Inflammatory macrophage treated with lipopolysaccharide for 4 hours (primary cell): ENCODE results near the gene DEFB119.
"Not testable (repeated sequence)": the region's sequence is repeated elsewhere in the genome, so short reads cannot be mapped to it uniquely, and the experiment has no call there.

Experiments used
- DNase-seq: peaks from one replicate; pipeline ENCODE4 v3.0.0-alpha.2; 2020

The DEFB119 gene

DNA sequence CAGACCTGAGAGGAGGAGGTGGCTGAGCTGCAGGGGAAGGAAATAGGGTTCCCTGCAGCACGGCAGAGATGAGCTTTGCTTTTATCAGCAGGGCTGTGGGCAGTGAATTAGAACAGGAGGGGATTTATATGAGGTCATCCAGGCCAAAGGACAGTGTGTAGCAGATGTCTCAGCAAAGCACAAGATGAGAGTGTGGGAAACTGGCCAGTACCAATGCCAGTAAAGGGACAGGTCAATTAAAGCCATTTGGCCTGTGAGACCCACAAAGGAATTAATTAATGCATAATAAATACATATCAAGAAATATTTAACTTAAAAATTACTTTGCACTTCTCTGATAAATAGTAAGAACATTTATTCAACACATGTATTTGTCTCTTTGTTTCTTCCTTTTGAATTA lies at the start of gene DEFB119:
Gene DEFB119, minus strand, starts transcription at position 101 of the 400 bp plus-strand sequence. CDS start 107 bp downstream, outside the sequence.
- no peak for DNase-seq

DNA sequence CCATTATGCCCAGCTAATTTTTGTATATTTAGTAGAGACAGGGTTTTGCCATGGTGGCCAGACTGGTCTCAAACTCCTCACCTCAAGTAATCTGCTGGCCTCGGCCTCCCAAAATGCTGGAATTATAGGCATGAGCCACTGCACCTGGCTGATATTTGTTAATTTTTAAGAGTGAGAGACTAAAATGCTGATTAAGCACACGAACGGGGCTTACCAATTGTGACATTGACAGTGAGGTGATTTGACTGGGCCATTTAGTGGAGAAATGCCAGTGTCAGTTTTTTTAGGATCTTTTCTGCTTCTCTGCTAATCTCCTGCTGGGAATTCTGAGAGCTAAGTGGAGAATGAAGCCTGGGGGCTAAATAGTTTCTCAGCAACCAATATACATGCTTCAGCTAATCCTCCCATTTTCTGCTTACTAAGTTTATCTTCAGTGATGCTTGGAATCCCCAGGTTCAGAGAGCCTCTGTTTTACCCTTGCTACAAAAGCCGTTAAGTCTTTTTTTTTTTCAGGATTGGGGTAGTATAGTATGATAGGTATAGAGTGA lies 40.3 kb upstream of the DEFB119 start:
- no peak for DNase-seq

GRCh38 chr20:31427576-31427975 lies 37.2 kb upstream of the DEFB119 start:
- not testable (repeated sequence) for DNase-seq

DNA sequence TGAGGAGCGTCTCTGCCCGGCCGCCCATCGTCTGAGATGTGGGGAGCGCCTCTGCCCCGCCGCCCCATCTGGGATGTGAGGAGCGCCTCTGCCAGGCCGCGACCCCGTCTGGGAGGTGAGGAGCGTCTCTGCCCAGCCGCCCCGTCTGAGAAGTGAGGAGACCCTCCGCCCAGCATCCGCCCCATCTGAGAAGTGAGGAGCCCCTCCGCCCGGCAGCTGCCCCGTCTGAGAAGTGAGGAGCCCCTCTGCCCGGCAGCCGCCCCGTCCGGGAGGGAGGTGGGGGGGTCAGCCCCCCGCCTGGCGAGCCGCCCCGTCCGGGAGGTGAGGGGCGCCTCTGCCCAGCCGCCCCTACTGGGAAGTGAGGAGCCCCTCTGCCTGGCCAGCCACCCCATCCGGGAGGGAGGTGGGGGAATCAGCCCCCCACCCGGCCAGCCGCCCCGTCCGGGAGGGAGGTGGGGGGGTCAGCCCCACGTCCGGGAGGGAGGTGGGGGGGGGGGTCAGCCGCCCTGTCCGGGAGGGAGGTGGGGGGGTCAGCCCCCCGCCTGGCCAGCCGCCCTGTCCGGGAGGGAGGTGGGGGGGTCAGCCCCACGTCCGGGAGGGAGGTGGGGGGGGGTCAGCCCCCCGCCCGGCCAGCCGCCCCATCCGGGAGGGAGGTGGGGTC lies 36.6 kb upstream of the DEFB119 start:
- DNase-seq: not testable (repeated sequence)

- DNase-seq: no peak
Measured at GRCh38 chr20:31425797-31426196, 35.4 kb upstream of the DEFB119 start.

GRCh38 chr20:31418307-31418706 lies 27.9 kb upstream of the DEFB119 start:
- no peak for DNase-seq

GRCh38 chr20:31415653-31416052 lies 25.3 kb upstream of the DEFB119 start:
- DNase-seq: no peak

DNA sequence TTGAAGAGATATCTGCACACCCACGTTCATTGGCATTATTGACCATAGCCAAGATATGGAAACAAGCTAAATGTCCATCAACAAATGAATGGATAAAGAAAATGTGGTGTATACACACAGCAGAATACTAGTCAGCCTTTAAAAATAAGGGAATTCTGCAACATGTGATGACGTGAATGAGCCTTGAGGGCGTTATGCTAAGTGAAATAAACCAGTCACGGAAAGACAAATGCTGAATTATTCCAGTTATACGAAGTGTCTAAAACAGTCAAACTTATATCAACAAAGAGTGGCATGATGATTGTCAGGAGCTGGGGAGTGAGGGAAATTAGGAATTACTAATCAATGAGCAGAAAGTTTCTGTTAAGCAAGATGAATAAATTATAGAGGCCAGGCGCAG lies 24.0 kb upstream of the DEFB119 start:
- no peak for DNase-seq

DNA sequence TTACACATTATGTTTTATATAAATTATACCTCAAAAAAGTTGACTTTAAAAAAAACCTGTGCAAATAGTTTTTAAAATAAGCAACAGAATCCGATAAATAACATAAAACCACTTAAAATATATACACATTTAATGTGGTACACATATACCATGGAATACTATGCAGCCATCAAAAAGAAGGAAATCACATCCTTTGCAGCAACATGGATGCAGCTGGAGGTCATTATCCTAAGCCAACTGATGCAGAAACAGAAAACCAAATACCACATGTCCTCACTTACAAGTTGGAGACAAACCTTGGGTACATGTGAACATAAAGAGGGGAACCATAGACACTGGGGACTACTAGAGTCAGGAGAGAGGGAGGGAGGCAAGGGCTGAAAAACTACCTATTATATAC lies 19.6 kb upstream of the DEFB119 start:
- no peak for DNase-seq

DNA sequence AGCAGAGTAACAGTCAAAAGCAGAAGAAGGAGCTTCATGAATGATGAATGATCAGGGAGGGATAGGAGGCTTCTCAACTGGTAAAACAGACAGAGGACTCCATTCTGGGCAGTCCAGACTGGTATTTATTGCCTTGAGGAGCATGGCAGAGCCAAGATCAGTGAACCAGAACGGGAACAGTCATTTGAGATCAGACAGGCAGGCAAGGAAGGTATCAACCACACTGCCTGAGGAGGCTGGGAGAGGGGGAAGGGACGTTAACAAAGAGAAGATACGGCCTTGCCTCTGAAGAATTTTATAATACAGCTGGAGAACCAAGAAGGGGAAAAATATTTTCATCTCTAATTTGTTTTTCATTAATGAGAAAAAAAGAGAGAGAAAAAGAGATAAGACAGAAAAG lies 15.7 kb upstream of the DEFB119 start, which contains the start of gene DEFB121:
Gene DEFB121, minus strand, starts transcription at position 101 of the 400 bp plus-strand sequence. Its CDS starts 63 bp downstream, at position 38.
- no peak for DNase-seq

GRCh38 chr20:31403886-31404285 lies 13.5 kb upstream of the DEFB119 start:
- DNase-seq: no peak

DNA sequence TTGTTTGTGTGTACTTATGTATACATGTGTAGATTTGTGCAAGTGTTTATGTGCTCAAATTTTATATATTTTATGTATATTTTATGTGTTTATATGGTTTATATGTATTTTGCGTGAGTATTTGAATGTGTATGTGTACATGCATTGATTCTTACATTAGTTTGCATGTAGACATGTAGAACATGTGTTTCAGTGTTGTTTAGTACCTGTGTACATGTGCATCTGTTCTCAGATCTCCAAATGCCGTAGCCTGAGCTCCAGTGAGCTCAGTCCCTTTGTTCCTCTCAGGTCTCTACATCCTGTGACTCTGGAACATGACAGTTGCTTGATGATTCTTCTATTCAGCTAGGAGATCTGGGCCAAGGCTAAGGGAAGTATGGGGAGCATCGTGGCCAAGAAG lies 4.5 kb upstream of the DEFB119 start:
- no peak for DNase-seq

GRCh38 chr20:31392836-31393235 lies 2.4 kb upstream of the DEFB119 start:
- DNase-seq: no peak

- no peak for DNase-seq
Measured at GRCh38 chr20:31374346-31374745, 16.0 kb downstream of the DEFB119 start.

- no peak for DNase-seq
Measured at GRCh38 chr20:31368301-31368700, 22.1 kb downstream of the DEFB119 start, which contains the start of gene DEFB118. Gene DEFB118 (plus strand): TSS chr20:31368601. CDS start chr20:31368651, 50 bp downstream.

DNA sequence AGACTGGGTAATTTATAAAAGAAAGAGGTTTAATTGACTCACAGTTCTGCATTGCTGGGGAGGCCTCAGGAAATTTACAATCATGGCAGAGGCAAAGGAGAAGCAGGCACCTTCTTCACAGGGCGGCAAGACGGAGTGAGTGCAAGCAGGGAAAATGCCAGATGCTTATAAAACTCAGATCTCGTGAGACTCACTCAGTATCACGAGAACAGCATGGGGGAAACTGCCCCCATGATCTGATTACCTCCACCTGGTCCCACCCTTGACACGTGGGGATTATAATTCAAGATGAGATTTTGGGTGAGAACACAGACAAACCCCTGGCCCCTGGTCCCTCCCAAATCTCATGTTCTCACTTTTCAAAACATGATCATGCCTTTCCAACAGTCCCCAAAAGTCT lies 26.1 kb downstream of the DEFB119 start:
- DNase-seq: not testable (repeated sequence)

DNA sequence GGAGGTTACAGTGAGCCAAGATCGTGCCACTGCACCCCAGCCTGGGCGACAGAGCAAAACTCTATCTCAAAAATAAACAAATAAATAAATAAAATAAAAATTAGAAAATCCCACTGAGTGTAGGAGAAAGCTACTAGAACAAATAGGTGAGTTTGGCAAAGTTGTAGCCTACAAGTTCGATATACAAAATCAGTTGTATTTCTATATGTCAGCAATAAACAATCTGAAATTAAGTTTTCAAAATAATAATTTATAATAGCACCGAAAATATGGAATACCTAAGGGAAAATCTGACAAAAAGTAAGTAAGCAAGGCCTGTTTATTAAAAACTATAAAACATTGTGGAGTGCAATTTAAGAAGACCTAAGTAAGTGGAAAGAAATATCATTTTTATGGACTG lies 27.1 kb downstream of the DEFB119 start:
- no peak for DNase-seq

- no peak for DNase-seq
Measured at GRCh38 chr20:31355981-31356380, 34.4 kb downstream of the DEFB119 start.

- no peak for DNase-seq
Measured at GRCh38 chr20:31341470-31341869, 48.9 kb downstream of the DEFB119 start.

GRCh38 chr20:31330893-31331292 lies 59.5 kb downstream of the DEFB119 start:
- DNase-seq: no peak
